ENCODE measurements around the gene RPS16.
A peak's percentile ranks its signal among the peaks of the same experiment; 100 is the strongest.

Gene RPS16

DNA sequence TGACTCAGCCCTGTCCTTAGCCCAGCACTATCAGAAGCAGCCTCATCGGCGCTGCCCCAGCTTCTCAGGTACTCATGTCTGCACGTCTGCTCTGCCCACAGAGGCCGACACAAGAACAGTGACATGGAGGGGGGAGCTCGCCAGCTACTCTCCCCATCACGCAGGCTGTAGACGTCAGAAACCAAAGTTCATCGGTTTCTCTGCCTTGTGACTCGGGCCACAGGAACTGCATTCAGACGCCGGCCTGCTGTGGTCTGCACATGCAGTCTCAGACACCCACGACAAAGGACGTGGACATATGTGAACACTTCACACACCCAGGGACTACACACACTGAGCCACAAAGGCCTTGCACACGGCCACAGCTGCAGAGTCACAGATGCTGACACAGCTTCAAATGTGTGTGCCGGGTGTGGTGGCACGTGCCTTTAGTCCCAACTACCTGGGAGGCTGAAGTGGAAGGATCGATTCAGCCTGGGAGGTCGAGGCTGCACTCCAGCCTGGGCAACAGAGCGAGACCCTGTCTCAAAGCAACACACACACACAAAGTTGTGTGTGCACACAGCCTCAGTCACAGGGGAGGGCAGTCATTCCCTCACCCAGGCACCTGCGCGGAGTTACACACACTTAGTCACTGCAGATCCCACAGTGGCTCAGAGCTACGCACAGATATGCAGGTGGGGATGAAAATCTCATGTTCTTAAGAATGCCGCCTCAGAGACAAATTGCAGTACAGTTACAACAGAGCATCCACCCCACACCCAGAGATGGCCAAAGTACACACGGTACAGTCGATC, 34.0 kb downstream of the RPS16 start (continued):
- TF ChIP-seq, protein P1, sequence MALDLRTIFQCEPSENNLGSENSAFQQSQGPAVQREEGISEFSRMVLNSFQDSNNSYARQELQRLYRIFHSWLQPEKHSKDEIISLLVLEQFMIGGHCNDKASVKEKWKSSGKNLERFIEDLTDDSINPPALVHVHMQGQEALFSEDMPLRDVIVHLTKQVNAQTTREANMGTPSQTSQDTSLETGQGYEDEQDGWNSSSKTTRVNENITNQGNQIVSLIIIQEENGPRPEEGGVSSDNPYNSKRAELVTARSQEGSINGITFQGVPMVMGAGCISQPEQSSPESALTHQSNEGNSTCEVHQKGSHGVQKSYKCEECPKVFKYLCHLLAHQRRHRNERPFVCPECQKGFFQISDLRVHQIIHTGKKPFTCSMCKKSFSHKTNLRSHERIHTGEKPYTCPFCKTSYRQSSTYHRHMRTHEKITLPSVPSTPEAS (tag by site-specific recombination; IDR thresholded peaks at IDR 0.05): 0 out of 2 replicates have a peak, but pooled peaks have one; percentile 31
- no peak for TF ChIP-seq ZSCAN23 (tag by site-specific recombination; IDR thresholded peaks at IDR 0.05)
- TF ChIP-seq, protein P2, sequence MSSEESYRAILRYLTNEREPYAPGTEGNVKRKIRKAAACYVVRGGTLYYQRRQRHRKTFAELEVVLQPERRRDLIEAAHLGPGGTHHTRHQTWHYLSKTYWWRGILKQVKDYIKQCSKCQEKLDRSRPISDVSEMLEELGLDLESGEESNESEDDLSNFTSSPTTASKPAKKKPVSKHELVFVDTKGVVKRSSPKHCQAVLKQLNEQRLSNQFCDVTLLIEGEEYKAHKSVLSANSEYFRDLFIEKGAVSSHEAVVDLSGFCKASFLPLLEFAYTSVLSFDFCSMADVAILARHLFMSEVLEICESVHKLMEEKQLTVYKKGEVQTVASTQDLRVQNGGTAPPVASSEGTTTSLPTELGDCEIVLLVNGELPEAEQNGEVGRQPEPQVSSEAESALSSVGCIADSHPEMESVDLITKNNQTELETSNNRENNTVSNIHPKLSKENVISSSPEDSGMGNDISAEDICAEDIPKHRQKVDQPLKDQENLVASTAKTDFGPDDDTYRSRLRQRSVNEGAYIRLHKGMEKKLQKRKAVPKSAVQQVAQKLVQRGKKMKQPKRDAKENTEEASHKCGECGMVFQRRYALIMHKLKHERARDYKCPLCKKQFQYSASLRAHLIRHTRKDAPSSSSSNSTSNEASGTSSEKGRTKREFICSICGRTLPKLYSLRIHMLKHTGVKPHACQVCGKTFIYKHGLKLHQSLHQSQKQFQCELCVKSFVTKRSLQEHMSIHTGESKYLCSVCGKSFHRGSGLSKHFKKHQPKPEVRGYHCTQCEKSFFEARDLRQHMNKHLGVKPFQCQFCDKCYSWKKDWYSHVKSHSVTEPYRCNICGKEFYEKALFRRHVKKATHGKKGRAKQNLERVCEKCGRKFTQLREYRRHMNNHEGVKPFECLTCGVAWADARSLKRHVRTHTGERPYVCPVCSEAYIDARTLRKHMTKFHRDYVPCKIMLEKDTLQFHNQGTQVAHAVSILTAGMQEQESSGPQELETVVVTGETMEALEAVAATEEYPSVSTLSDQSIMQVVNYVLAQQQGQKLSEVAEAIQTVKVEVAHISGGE (tag by site-specific recombination; conservative IDR thresholded peaks at IDR 0.05; ENCODE audit: low read depth): no peak
- no peak for TF ChIP-seq GLI2 (tag by site-specific recombination; IDR thresholded peaks at IDR 0.05; ENCODE audit: borderline replicate concordance, low read depth)
- no peak for TF ChIP-seq ZNF155 (tag by site-specific recombination; IDR thresholded peaks at IDR 0.05)

DNA sequence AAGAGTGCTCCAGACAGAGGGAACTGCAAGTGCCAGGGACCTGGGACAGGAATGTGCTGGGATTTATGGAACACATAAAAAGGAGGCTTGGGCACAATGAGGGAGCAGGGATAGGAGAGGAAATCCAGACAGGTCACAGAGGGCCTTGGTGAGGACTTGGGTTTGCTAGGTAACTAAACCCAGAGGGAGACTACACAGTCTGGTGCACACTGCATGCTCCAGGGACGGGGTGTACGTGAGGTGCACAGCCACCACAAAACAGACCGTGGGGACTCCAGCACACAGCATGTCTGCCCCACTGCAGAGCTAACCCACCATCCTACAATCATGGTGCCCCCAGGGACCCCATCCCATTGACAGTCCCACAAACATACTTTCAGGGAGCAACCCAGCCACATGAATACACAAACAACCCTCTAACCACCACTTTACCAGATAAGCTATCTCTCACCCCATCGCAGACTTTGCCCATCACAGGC, 34.6 kb downstream of the RPS16 start:
- H3K27ac ChIP-seq (ENCODE audit: extremely low read depth, low read depth, low read length): peak overlapping the region; percentile 18; the same call in 1 of the 2 replicates
- H3K4me3 ChIP-seq (ENCODE audit: low read depth, low read length): no peak overlapping the region
- ChIA-PET POLR2A (interaction anchor here (0.8 to 11.2 kb wide), 4 partner anchors 10 to 79 kb away, joined by 4 to 175 read pairs (median 64); partner anchors contain the start of genes MED29, PAF1, PLEKHG2 and RPS16), CTCF (interaction anchor here (0.6 to 3.7 kb wide), 8 partner anchors 10 to 1197 kb away, joined by 3 to 63 read pairs (median 3); partner anchors contain the start of genes FBL, MED29, PAF1 and PLEKHG2)
- H3K36me3 ChIP-seq (ENCODE audit: control insufficient read depth in 2 of 2, insufficient read depth in 1 of 2, low read length in 2 of 2): peaks cover 11 to 14% of the 10 kb centered on the region in 2 experiments
- H3K9me3 ChIP-seq (ENCODE audit: control insufficient read depth, insufficient read depth, low read depth, low read length): no peaks in the 10 kb centered on the region
- H3K4me1 ChIP-seq (ENCODE audit: control insufficient read depth, insufficient read depth, low read length): peaks cover 26% of the 10 kb centered on the region
- TF ChIP-seq ZNF112 (tag by site-specific recombination; IDR thresholded peaks at IDR 0.05) (no peak), ZXDB (tag by site-specific recombination; IDR thresholded peaks at IDR 0.05) (peak; percentile 27; the same call in 1 of the 2 replicates), ZNF776 (tag by site-specific recombination; IDR thresholded peaks at IDR 0.05; ENCODE audit: borderline replicate concordance) (no peak), KLF10 (tag by site-specific recombination; IDR thresholded peaks at IDR 0.05) (no peak), ZNF416 (tag by site-specific recombination; IDR thresholded peaks at IDR 0.05) (peak; percentile 62; the same call in 1 of the 2 replicates), RBAK (tag by site-specific recombination; IDR thresholded peaks at IDR 0.05) (no peak), ZNF585B (tag by site-specific recombination; IDR thresholded peaks at IDR 0.05) (no peak), ZFP37 (tag by site-specific recombination; IDR thresholded peaks at IDR 0.05) (0 out of 2 replicates have a peak, but pooled peaks have one; percentile 19), GLI2 (tag by site-specific recombination; IDR thresholded peaks at IDR 0.05; ENCODE audit: borderline replicate concordance, low read depth) (no peak), ZEB2 (tag by site-specific recombination; IDR thresholded peaks at IDR 0.05) (no peak), ZNF530 (tag by site-specific recombination; IDR thresholded peaks at IDR 0.05; ENCODE audit: low read depth) (no peak), BCL11B (tag by site-specific recombination; IDR thresholded peaks at IDR 0.05; ENCODE audit: low read depth) (0 out of 2 replicates have a peak, but pooled peaks have one; percentile 15), ZNF561 (tag by site-specific recombination; IDR thresholded peaks at IDR 0.05; ENCODE audit: borderline replicate concordance) (no peak), ZNF23 (tag by site-specific recombination; IDR thresholded peaks at IDR 0.05; ENCODE audit: borderline replicate concordance) (no peak)
- TF ChIP-seq, protein P3, sequence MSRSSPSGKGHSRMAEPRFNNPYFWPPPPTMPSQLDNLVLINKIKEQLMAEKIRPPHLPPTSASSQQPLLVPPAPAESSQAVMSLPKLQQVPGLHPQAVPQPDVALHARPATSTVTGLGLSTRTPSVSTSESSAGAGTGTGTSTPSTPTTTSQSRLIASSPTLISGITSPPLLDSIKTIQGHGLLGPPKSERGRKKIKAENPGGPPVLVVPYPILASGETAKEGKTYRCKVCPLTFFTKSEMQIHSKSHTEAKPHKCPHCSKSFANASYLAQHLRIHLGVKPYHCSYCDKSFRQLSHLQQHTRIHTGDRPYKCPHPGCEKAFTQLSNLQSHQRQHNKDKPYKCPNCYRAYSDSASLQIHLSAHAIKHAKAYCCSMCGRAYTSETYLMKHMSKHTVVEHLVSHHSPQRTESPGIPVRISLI (tag by site-specific recombination; IDR thresholded peaks at IDR 0.05): no peak
- TF ChIP-seq, protein P4, sequence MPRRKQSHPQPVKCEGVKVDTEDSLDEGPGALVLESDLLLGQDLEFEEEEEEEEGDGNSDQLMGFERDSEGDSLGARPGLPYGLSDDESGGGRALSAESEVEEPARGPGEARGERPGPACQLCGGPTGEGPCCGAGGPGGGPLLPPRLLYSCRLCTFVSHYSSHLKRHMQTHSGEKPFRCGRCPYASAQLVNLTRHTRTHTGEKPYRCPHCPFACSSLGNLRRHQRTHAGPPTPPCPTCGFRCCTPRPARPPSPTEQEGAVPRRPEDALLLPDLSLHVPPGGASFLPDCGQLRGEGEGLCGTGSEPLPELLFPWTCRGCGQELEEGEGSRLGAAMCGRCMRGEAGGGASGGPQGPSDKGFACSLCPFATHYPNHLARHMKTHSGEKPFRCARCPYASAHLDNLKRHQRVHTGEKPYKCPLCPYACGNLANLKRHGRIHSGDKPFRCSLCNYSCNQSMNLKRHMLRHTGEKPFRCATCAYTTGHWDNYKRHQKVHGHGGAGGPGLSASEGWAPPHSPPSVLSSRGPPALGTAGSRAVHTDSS (tag by site-specific recombination; IDR thresholded peaks at IDR 0.05): no peak
- TF ChIP-seq, protein P5, sequence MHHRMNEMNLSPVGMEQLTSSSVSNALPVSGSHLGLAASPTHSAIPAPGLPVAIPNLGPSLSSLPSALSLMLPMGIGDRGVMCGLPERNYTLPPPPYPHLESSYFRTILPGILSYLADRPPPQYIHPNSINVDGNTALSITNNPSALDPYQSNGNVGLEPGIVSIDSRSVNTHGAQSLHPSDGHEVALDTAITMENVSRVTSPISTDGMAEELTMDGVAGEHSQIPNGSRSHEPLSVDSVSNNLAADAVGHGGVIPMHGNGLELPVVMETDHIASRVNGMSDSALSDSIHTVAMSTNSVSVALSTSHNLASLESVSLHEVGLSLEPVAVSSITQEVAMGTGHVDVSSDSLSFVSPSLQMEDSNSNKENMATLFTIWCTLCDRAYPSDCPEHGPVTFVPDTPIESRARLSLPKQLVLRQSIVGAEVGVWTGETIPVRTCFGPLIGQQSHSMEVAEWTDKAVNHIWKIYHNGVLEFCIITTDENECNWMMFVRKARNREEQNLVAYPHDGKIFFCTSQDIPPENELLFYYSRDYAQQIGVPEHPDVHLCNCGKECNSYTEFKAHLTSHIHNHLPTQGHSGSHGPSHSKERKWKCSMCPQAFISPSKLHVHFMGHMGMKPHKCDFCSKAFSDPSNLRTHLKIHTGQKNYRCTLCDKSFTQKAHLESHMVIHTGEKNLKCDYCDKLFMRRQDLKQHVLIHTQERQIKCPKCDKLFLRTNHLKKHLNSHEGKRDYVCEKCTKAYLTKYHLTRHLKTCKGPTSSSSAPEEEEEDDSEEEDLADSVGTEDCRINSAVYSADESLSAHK (tag by site-specific recombination; IDR thresholded peaks at IDR 0.05): no peak
- TF ChIP-seq, protein P6, sequence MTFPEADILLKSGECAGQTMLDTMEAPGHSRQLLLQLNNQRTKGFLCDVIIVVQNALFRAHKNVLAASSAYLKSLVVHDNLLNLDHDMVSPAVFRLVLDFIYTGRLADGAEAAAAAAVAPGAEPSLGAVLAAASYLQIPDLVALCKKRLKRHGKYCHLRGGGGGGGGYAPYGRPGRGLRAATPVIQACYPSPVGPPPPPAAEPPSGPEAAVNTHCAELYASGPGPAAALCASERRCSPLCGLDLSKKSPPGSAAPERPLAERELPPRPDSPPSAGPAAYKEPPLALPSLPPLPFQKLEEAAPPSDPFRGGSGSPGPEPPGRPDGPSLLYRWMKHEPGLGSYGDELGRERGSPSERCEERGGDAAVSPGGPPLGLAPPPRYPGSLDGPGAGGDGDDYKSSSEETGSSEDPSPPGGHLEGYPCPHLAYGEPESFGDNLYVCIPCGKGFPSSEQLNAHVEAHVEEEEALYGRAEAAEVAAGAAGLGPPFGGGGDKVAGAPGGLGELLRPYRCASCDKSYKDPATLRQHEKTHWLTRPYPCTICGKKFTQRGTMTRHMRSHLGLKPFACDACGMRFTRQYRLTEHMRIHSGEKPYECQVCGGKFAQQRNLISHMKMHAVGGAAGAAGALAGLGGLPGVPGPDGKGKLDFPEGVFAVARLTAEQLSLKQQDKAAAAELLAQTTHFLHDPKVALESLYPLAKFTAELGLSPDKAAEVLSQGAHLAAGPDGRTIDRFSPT (tag by site-specific recombination; IDR thresholded peaks at IDR 0.05): 0 out of 2 replicates have a peak, but pooled peaks have one; percentile 31
